ENCODE results near the gene HSPA2.
"Not testable (repeated sequence)": the region's sequence is repeated elsewhere in the genome, so short reads cannot be mapped to it uniquely, and the experiment has no call there.

The HSPA2 gene

DNA sequence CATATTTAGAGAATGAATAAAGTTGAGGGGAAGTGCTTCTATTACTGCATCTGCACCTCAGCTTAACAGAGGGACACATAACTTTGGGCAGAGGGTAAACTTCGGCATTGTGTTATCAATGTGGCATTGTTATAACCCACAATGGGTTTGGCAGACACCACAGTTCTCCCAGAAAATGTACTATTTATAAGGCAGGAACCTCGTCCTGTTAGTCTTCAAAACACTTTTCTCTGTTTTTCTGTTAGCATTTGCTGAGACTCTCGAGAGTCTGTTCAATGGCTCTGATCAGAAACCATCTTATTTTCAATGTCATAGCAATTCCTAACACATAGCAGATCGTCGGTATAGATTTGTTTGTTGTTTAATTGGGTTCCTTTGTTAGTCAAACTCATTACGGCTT lies 23.2 kb downstream of the HSPA2 start:
- DNase-seq (ENCODE audit: low read depth, low spot score), result no peak
- H3K9me3 ChIP-seq (ENCODE audit: insufficient read depth, low read length), result no peaks in the 10 kb centered on the region
- TF ChIP-seq YY1 (IDR thresholded peaks at IDR 0.05; ENCODE audit: insufficient read depth, insufficient read length) (no peak), ZNF274 (IDR thresholded peaks at IDR 0.05; ENCODE audit: low read depth, low read length) (no peak), SUZ12 (IDR thresholded peaks at IDR 0.05; ENCODE audit: extremely low read depth, insufficient read depth, insufficient read length) (no peak)
- H3K9ac ChIP-seq (ENCODE audit: insufficient read length, low read depth), result no peak overlapping the region
- H3K27me3 ChIP-seq (ENCODE audit: insufficient read depth, insufficient read length), result no peaks in the 10 kb centered on the region
- no peak overlapping the region for H3K4me3 ChIP-seq (ENCODE audit: insufficient read length, low read depth)
- no peaks in the 10 kb centered on the region for H3K4me1 ChIP-seq (ENCODE audit: insufficient read depth, insufficient read length)
- no peaks in the 10 kb centered on the region for H3K36me3 ChIP-seq (ENCODE audit: insufficient read depth, insufficient read length, low read length)

DNA sequence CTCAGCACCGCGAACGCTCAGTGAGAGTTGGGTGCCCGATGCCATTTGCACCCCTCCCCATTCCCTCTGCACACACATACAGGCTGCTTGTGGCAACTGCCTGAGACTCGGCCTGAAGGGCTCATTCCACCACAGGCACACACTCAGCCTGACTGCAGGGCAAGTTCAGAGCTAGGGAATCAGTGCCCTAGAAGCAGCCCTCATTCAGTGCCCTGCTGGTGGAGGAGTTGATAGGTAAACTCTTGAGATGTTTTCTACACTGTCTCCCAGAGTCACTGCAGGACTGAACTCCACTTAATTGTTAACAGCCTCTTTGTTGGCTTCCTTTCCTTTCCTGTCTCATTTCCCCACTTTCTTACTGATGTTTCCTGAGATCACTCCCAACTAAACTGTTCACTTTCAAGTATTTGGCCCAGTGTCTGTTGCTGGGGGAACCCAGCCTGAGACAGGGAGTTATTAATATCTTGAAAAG lies 26.1 kb downstream of the HSPA2 start:
- no peak for TF ChIP-seq YY1 (IDR thresholded peaks at IDR 0.05; ENCODE audit: insufficient read depth, insufficient read length)
- no peak overlapping the region for H3K9ac ChIP-seq (ENCODE audit: insufficient read length, low read depth)
- H3K9me3 ChIP-seq (ENCODE audit: insufficient read depth, low read length), result no peaks in the 10 kb centered on the region
- DNase-seq (ENCODE audit: low read depth, low spot score), result no peak
- no peaks in the 10 kb centered on the region for H3K36me3 ChIP-seq (ENCODE audit: insufficient read depth, insufficient read length, low read length)
- no peaks in the 10 kb centered on the region for H3K27me3 ChIP-seq (ENCODE audit: insufficient read depth, insufficient read length)
- H3K4me1 ChIP-seq (ENCODE audit: insufficient read depth, insufficient read length), result no peaks in the 10 kb centered on the region
- no peak overlapping the region for H3K4me3 ChIP-seq (ENCODE audit: insufficient read length, low read depth)

GRCh38 chr14:64569138-64569631 lies 28.6 kb downstream of the HSPA2 start:
- no peak overlapping the region for H3K4me3 ChIP-seq (ENCODE audit: insufficient read length, low read depth)
- TF ChIP-seq YY1 (IDR thresholded peaks at IDR 0.05; ENCODE audit: insufficient read depth, insufficient read length) (no peak), ZNF274 (IDR thresholded peaks at IDR 0.05; ENCODE audit: low read depth, low read length) (no peak), SUZ12 (IDR thresholded peaks at IDR 0.05; ENCODE audit: extremely low read depth, insufficient read depth, insufficient read length) (no peak)
- no peak overlapping the region for H3K9ac ChIP-seq (ENCODE audit: insufficient read length, low read depth)
- H3K9me3 ChIP-seq (ENCODE audit: insufficient read depth, low read length), result no peaks in the 10 kb centered on the region
- no peaks in the 10 kb centered on the region for H3K4me1 ChIP-seq (ENCODE audit: insufficient read depth, insufficient read length)
- no peaks in the 10 kb centered on the region for H3K27me3 ChIP-seq (ENCODE audit: insufficient read depth, insufficient read length)
- H3K36me3 ChIP-seq (ENCODE audit: insufficient read depth, insufficient read length, low read length), result no peaks in the 10 kb centered on the region
- no peak for DNase-seq (ENCODE audit: low read depth, low spot score)

DNA sequence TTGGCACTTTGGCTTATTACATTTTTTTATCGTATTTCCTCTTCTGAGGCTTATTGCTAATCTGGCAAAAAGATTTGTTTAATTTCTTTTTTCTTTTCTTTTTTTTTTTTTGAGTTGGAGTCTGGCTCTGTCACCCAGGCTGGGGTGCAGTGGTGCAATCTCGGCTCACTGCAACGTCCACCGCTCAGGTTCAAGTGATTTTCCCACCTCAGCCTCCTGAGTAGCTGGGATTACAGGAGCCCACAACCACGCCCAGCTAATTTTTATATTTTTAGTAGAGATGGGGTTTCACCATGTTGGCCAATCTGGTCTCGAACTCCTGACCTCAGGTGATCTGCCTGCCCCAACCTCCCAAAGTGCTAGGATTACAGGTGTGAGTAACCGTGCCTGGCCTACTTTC lies 29.1 kb downstream of the HSPA2 start:
- H3K27me3 ChIP-seq (ENCODE audit: insufficient read depth, insufficient read length); H3K36me3 ChIP-seq (ENCODE audit: insufficient read depth, insufficient read length, low read length); H3K9me3 ChIP-seq (ENCODE audit: insufficient read depth, low read length); H3K4me3 ChIP-seq (ENCODE audit: insufficient read length, low read depth); DNase-seq (ENCODE audit: low read depth, low spot score); H3K4me1 ChIP-seq (ENCODE audit: insufficient read depth, insufficient read length); H3K9ac ChIP-seq (ENCODE audit: insufficient read length, low read depth): not testable (repeated sequence)

- DNase-seq (ENCODE audit: low read depth, low spot score), result no peak
- H3K9ac ChIP-seq (ENCODE audit: insufficient read length, low read depth), result no peak overlapping the region
- no peak overlapping the region for H3K4me3 ChIP-seq (ENCODE audit: insufficient read length, low read depth)
- H3K36me3 ChIP-seq (ENCODE audit: insufficient read depth, insufficient read length, low read length), result no peaks in the 10 kb centered on the region
- TF ChIP-seq ZNF274 (IDR thresholded peaks at IDR 0.05; ENCODE audit: low read depth, low read length) (no peak), YY1 (IDR thresholded peaks at IDR 0.05; ENCODE audit: insufficient read depth, insufficient read length) (no peak), SUZ12 (IDR thresholded peaks at IDR 0.05; ENCODE audit: extremely low read depth, insufficient read depth, insufficient read length) (no peak)
- no peaks in the 10 kb centered on the region for H3K9me3 ChIP-seq (ENCODE audit: insufficient read depth, low read length)
- no peaks in the 10 kb centered on the region for H3K27me3 ChIP-seq (ENCODE audit: insufficient read depth, insufficient read length)
- no peaks in the 10 kb centered on the region for H3K4me1 ChIP-seq (ENCODE audit: insufficient read depth, insufficient read length)
These were observed 32.0 kb downstream of the HSPA2 start for GRCh38 chr14:64572386-64573104.

GRCh38 chr14:64573109-64573508 lies 32.6 kb downstream of the HSPA2 start:
- H3K9ac ChIP-seq (ENCODE audit: insufficient read length, low read depth), result no peak overlapping the region
- TF ChIP-seq SUZ12 (IDR thresholded peaks at IDR 0.05; ENCODE audit: extremely low read depth, insufficient read depth, insufficient read length), result no peak
- TF ChIP-seq ZNF274 (IDR thresholded peaks at IDR 0.05; ENCODE audit: low read depth, low read length), result no peak
- TF ChIP-seq YY1 (IDR thresholded peaks at IDR 0.05; ENCODE audit: insufficient read depth, insufficient read length), result no peak
- no peaks in the 10 kb centered on the region for H3K27me3 ChIP-seq (ENCODE audit: insufficient read depth, insufficient read length)
- H3K4me1 ChIP-seq (ENCODE audit: insufficient read depth, insufficient read length), result no peaks in the 10 kb centered on the region
- DNase-seq (ENCODE audit: low read depth, low spot score), result peak; percentile 47
- no peak overlapping the region for H3K4me3 ChIP-seq (ENCODE audit: insufficient read length, low read depth)
- no peaks in the 10 kb centered on the region for H3K36me3 ChIP-seq (ENCODE audit: insufficient read depth, insufficient read length, low read length)
- no peaks in the 10 kb centered on the region for H3K9me3 ChIP-seq (ENCODE audit: insufficient read depth, low read length)

DNA sequence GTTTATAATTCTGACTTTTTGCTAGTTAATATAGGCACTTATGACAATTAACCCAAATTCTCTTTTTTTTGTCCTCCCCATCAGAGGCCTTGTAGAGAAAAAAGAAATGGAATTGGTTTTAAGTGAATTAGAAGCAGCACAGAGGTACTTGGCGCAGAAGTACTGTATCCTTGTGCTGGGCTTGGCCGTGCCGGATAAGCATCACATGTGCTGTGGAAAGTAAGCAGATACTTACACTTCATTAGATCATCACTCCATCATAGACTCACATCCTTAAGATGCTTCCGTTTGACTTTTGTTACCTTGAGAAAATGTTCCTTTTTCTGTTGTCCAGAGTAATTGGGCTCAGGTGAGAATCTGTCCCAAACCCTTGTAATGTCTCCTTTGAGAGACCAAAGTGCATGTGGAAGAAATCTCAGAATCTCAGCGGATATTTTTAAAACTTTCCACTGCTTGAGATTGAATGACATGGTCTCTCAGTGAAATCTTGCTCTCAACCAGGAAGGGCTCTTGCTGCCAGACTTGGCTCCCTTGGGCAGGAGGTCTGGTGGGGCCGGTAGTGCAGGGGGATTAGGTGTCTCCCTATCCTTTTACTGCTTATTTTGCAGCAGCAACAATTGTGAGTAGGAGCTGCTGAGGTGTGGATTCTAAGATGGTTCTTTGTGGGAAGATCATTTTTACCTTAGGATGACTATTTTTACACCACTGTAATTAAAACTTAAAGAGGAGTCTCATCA lies 34.0 kb downstream of the HSPA2 start:
- no peaks in the 10 kb centered on the region for H3K27me3 ChIP-seq (ENCODE audit: insufficient read depth, insufficient read length)
- TF ChIP-seq ZNF274 (IDR thresholded peaks at IDR 0.05; ENCODE audit: low read depth, low read length) (no peak), SUZ12 (IDR thresholded peaks at IDR 0.05; ENCODE audit: extremely low read depth, insufficient read depth, insufficient read length) (no peak)

More for the DNA sequence above, 34.0 kb downstream of the HSPA2 start:
- Histone ChIP-seq H3K9ac (ENCODE audit: insufficient read length, low read depth) (no peak overlapping the region), H3K9me3 (ENCODE audit: insufficient read depth, low read length) (no peaks in the 10 kb centered on the region), H3K36me3 (ENCODE audit: insufficient read depth, insufficient read length, low read length) (no peaks in the 10 kb centered on the region), H3K4me1 (ENCODE audit: insufficient read depth, insufficient read length) (no peaks in the 10 kb centered on the region), H3K4me3 (ENCODE audit: insufficient read length, low read depth) (no peak overlapping the region)
- no peak for DNase-seq (ENCODE audit: low read depth, low spot score)
